GM21576 (cell line): ENCODE results near the gene MAP1B.

ENCODE experiments used
- ATAC-seq: cut with Tn5 transposase; IDR thresholded peaks from one replicate; pipeline ENCODE4 v1.9.1; 2021; ENCODE audit warnings: mild to moderate bottlenecking, moderate library complexity; ENCODE audit not compliant: unreplicated experiment

MAP1B gene

DNA sequence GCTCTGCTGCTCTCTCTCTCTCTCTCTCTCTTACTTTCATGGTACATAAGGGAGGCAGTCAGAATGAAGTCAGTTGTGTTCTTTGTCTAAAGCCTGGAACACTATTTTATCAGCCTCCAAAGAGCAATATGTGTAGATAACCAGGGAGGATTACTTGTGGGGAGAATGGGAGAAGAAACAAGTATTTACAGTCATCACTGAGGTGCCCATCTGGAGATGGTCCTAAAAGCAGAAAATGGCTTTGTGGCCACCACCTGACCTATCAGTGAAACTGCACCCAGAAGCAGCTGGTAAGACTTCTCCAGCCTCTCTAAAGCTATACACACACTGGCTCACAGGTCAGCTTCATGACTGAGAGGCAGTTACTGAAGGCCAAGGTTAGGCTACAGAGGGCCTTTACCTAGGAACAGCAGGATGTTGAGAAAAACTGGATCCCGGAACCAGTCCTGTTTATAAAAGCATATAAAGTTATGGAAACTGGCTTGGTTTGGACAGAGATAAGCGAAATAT lies 137.6 kb downstream of the MAP1B start:
- peak; percentile 76 for ATAC-seq

GRCh38 chr5:72245546-72245945 lies 138.3 kb downstream of the MAP1B start:
- no peak for ATAC-seq

GRCh38 chr5:72245951-72246532 lies 138.8 kb downstream of the MAP1B start:
- no peak for ATAC-seq

DNA sequence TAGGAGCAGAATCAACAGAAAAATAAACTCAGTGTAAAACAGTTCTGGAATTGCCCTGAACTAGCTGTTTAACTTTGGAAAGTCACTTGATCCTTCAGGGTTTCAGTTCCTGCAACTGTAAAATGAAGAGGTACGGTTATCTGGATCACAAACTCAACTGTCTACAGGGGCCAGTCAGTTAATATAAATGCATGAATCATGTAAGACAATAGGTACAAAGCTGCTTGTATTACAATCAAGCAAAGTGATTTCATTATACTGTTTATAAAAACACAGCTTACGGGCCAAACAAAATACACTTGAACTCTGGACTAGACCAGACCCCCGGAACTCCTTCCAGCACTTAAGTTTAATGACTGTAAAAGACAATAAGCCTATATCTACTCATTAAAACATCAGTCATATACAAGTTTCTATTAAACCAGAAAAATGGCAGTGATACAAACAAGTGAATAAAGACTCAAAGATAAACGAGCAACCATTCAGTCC lies 139.7 kb downstream of the MAP1B start:
- ATAC-seq = no peak

GRCh38 chr5:72248410-72248981 lies 141.2 kb downstream of the MAP1B start:
- ATAC-seq = no peak

DNA sequence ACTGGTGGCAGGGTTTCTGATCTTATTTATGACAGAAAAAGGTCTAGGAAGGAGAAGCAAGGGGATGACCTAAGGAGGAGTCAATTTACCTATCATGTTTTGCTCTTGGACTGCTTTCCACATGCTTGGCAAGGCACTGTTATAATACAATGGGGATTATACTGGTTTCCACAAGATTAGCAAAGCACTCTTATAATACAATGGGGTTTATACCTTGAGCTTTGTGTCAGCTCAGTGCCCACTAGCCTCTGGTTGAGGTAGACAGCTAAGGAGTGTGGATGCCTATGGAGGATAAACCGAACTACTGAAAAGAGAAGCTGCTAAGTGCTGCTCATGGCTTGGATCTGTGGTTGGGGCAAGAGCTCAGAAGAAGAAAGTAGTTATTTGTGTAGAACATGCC lies 144.1 kb downstream of the MAP1B start:
- ATAC-seq = no peak

GRCh38 chr5:72252008-72252407 lies 144.7 kb downstream of the MAP1B start:
- no peak for ATAC-seq

DNA sequence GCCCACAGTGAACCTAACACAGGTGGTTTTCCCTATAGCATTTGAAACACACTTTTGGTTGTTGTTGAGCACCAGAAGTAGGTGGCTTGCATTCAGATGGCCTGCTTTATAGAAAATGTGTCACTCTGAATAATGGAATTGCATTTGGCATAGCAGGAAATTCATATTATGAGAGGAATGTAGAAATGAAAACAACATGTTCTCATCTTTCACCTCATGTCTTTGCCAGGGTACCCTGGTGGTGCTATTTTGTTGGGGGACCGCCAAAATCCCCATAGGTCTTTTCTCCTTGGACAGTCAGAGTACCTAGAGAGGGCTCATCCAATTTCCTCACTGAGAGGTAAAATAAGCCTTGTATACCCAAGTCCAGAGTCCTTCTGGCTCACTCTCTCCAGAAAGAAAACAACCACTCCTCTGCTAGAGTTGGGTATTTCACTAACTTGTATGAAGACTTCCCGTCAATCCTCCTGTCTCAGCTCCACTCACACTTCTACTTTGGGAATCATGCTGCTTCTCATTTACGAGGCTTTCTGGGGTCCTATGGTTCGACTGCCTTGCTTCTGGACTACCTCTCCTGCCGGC lies 145.4 kb downstream of the MAP1B start:
- no peak for ATAC-seq

- no peak for ATAC-seq
Observed at GRCh38 chr5:72255237-72255636, 148.0 kb downstream of the MAP1B start.

- ATAC-seq = no peak
Observed at GRCh38 chr5:72255670-72256069, 148.4 kb downstream of the MAP1B start.

- ATAC-seq = no peak
Observed at GRCh38 chr5:72256536-72256935, 149.3 kb downstream of the MAP1B start.
